Ovary (tissue), 3 donors: Measurements from ENCODE around the gene BCL7A.

ENCODE experiments used
- POLR2A ChIP-seq: fragments of 450-650 bp; IDR thresholded peaks from one replicate; pipeline ENCODE4 v1.6.1; 2017; ENCODE audit warnings: antibody characterized with exemption, mild to moderate bottlenecking, moderate library complexity
- TF ChIP-seq, protein P1 (sequence below), 3 donors: fragments of 450-650 bp in 2 of 3; fragments of 200-600 bp in 1 of 3; IDR thresholded peaks; one replicate each; pipeline versions ENCODE4 v1.5.1 to v1.8.0; 2016 to 2022; ENCODE audit warnings: antibody characterized with exemption in 3 of 3, mild to moderate bottlenecking in 1 of 3
- donor health status: DM: no; HTN: no; CAD: no.

DNA sequence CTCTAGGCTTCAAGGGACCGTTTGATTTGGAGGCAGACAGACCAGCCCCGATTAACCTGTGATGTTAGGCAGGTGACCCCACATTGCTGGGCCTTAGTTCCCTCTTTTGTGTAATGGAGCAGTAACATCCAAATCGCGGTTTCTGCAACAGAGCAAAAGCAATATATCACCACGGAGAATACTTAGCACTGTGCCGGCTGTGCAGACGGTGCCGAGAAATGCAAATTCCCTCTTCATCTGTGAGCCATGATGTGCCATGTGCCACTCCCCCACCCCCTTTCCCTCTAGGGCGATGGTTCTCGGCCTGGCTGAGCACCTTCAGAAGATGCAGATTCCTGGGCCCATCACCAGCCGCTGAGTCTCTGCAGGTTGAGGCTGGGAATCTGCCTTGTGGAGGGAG lies 10.9 kb downstream of the BCL7A start:
- TF ChIP-seq, protein P1, sequence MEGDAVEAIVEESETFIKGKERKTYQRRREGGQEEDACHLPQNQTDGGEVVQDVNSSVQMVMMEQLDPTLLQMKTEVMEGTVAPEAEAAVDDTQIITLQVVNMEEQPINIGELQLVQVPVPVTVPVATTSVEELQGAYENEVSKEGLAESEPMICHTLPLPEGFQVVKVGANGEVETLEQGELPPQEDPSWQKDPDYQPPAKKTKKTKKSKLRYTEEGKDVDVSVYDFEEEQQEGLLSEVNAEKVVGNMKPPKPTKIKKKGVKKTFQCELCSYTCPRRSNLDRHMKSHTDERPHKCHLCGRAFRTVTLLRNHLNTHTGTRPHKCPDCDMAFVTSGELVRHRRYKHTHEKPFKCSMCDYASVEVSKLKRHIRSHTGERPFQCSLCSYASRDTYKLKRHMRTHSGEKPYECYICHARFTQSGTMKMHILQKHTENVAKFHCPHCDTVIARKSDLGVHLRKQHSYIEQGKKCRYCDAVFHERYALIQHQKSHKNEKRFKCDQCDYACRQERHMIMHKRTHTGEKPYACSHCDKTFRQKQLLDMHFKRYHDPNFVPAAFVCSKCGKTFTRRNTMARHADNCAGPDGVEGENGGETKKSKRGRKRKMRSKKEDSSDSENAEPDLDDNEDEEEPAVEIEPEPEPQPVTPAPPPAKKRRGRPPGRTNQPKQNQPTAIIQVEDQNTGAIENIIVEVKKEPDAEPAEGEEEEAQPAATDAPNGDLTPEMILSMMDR (IDR thresholded peaks at IDR 0.05) = no peak
- no peak for TF ChIP-seq POLR2A
